ENCODE measurements around the gene SPATA7.

SPATA7 gene

GRCh38 chr14:88479574-88479987 lies 94.1 kb downstream of the SPATA7 start:
- in situ Hi-C loops (cut with MboI; ENCODE audit: low sequenced_read_pairs), result no loop called here

- in situ Hi-C loops (cut with MboI; ENCODE audit: low sequenced_read_pairs), result no loop called here
Measured at GRCh38 chr14:88481059-88481458, 95.6 kb downstream of the SPATA7 start.

- in situ Hi-C loops (cut with MboI; ENCODE audit: low sequenced_read_pairs), result no loop called here
Measured at GRCh38 chr14:88481794-88482193, 96.3 kb downstream of the SPATA7 start.

- in situ Hi-C loops (cut with MboI; ENCODE audit: low sequenced_read_pairs), result no loop called here
Measured at GRCh38 chr14:88482524-88482923, 97.1 kb downstream of the SPATA7 start.

Measured in hTERT RPE-1 (cell line).